ENCODE results near the gene ESPNL.
"Not testable (repeated sequence)": the region's sequence is repeated elsewhere in the genome, so short reads cannot be mapped to it uniquely, and the experiment has no call there.

ESPNL gene, protein sequence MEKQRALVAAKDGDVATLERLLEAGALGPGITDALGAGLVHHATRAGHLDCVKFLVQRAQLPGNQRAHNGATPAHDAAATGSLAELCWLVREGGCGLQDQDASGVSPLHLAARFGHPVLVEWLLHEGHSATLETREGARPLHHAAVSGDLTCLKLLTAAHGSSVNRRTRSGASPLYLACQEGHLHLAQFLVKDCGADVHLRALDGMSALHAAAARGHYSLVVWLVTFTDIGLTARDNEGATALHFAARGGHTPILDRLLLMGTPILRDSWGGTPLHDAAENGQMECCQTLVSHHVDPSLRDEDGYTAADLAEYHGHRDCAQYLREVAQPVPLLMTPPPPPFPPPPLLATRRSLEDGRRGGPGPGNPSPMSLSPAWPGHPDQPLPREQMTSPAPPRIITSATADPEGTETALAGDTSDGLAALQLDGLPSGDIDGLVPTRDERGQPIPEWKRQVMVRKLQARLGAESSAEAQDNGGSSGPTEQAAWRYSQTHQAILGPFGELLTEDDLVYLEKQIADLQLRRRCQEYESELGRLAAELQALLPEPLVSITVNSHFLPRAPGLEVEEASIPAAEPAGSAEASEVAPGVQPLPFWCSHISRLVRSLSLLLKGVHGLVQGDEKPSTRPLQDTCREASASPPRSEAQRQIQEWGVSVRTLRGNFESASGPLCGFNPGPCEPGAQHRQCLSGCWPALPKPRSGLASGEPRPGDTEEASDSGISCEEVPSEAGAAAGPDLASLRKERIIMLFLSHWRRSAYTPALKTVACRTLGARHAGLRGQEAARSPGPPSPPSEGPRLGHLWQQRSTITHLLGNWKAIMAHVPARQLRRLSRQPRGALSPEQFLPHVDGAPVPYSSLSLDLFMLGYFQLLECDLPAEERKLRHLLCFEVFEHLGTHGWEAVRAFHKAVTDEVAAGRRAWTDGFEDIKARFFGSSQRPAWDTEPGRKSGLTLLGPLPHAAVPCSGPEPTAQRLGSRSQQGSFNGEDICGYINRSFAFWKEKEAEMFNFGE

DNA sequence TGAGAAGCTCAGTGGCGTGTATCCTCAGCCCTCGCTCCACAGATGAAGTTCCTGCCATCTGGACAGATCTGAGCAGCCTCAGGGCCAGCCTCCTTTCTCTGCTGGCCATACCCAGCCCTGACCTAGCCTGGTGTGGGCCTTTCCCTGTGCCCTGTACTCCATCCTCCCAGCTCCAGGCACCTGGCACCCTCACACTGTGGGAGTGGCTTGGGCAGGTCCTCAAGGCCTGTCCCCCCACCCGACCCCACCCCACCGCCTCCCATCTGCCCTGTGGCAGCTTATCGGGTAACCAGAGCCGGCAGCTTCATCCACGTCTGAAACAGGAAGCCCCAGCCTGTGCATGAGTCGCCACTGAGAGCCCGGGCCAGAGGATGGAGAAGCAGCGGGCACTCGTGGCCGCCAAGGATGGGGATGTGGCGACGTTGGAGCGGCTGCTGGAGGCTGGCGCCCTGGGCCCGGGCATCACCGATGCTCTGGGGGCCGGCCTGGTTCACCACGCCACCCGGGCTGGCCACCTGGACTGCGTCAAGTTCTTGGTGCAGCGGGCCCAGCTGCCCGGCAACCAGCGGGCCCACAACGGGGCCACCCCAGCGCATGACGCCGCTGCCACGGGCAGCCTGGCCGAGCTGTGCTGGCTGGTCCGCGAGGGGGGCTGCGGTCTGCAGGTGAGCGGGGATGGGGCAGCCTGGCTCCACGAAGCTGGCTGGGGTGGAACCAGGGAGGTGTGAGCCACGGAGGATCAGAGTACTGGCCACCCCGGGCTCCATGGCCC is at the start of gene ESPNL:
TSS of gene ESPNL (plus strand) at position 292 of the 772 bp plus-strand sequence. CDS start at position 372, 80 bp downstream.
- no peak for DNase-seq (ENCODE audit: low read depth in 2 of 2)

DNA sequence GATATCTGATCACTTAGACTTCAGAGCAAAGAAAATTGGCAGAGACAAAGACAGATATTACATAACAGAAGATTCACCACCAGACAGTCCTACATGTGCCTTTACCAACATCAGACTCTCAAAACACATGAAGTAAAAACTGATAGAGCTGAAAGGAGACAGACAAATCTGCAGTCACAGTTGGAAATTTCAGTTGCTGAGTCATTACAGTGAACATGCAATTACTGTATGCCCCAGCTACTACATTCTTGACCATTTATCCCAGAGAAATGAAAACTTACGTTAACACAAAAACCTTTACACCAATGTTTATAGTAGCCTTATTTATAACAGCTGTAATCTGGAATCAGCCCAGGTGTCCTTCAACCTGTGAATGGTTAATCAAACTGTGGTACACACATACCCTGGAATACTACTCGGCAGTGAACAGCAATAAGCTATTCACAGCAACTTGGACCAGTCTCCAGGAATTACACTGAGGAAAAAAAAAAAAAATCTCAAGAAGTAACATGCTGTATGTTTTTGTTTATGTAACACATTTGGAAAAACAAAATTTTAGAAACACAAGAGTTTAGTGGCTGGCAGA is 46.9 kb upstream of the ESPNL start:
- DNase-seq (ENCODE audit: low read depth in 2 of 2): no peak

DNA sequence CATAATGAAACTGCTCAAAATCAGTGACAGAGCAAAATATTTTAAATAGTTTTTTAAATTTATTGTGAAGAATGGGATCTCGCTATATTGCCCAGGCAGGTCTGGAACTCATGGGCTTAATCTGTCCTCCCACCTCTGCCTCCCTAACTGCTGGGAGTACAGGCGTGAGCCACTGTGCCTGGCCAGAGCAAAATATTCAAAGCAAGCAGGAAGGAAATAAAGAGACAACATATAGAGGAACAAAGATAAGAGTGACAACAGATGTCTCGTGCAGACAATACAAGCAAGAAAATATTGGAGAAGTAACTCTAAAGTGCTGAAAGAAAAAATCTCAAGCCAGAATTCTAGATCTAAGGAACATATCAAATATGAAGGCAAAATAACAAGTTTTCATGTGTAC is 44.3 kb upstream of the ESPNL start:
- DNase-seq (ENCODE audit: low read depth in 2 of 2): no peak

DNA sequence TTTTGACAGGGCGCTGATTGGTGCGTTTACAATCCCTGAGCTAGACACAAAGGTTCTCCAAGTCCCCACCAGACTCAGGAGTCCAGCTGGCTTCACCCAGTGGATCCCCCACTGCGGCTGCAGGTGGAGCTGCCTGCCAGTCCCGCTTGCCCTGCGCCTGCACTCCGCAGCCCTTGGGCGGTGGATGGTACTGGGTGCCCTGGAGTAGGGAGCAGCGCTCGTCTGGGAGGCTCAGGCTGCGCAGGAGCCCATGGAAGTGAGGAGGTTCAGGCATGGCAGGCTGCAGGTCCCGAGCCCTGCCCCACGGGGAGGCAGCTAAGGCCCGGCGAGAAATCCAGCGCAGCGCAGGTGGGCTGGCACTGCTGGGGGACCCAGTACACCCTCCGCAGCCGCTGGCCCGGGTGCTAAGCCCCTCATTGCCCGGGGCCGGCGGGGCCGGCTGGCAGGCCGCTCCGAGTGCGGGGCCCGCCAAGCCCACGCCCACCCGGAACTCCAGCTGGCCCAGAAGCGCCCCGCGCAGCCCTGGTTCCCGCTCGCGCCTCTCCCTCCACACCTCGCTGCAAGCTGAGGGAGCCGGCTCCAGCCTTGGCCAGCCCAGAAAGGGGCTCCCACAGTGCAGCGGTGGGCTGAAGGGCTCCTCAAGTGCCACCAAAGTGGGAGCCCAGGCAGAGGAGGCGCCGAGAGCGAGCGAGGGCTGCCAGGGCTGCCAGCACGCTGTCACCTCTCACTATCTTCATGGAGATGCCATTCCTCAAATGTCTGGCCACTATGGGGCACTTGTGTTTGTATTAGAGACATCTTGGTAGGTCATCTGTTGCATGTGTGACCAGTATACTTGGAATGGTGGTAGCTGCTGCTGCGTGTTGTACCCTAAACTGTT is 42.2 kb upstream of the ESPNL start:
- DNase-seq (ENCODE audit: low read depth in 2 of 2): not testable (repeated sequence)

DNA sequence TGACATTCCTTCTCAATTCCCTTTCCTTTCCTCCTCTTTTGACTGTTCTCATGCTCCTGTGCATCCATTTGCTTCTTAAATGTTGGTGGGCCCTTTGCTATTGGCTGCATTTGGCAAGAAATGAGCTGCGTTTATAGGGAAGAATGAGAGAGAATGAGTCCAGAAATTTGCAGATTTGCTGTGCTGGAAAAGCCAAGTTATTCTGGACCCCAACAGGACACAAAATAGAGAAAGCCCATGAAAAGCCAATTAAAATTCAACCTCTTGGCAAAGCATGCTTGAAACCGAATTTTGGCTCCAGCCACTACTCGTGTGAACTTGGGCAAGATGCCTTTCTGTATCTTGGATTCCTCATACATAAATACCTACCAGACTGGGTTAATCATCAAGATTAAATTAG is 40.6 kb upstream of the ESPNL start:
- DNase-seq (ENCODE audit: low read depth in 2 of 2): no peak

DNA sequence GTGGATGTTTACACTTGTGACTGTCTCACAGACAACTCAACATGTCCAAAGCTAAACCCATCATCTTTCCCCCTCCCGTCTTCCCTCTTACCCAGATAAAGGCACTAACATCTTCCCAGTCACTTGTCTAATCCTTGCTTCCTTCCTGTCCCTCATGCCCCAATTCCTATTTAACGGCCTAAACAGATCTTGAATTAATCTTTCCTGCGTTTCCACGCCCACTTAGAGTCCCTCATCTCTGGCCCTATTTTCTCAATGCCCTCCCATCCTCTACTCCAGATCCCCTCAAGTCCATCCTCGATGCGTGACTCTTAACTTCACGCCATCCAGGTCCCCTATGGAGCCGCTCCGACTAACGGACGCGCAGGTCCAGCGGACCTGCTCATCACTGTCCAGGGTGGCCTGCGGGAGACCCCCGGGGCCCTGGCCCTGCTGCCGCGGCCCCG is 40.0 kb upstream of the ESPNL start:
- DNase-seq (ENCODE audit: low read depth in 2 of 2): no peak

DNA sequence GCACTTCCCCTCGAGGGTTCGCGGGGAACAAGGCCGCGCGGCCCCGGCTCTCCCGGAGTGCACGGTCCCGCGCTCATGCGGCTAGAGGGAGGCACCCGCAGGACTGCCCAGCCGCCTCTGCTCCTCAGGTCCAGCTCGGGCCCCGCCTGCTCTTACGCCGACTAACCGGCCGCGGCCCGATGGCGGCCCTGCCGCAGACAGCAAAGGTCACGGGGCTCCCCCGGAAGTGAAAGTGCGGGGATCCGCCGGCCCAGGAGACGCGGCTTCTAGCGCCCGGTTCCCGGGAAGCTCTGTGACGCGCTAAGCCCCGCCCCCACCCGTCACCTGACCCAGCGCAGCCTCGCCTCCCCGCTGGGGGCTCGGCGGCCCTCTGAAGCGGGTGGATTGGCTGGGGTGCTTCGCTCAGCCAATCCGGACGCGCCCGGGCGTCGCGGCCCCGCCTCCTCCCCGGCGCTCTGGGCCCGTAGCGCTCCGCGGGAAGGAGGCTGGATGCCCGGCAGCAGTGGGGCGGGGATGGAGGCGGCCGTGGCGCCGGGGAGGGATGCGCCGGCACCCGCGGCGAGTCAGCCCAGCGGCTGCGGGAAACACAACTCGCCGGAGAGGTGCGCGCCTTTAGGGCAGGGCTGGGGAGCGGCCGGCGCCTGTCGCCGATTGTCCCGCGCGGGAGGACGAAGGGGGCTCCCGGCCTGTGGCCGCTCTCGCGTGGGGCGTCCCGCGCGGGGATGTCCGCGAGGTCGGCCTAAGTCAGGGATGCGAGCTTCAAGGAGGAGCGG is 39.4 kb upstream of the ESPNL start, which contains the start of gene SCLY:
TSS of gene SCLY (plus strand) at position 460 of the 773 bp plus-strand sequence. CDS start at position 514, 54 bp downstream.
- peak; percentile 90 to 97 for DNase-seq (ENCODE audit: low read depth in 2 of 2)

DNA sequence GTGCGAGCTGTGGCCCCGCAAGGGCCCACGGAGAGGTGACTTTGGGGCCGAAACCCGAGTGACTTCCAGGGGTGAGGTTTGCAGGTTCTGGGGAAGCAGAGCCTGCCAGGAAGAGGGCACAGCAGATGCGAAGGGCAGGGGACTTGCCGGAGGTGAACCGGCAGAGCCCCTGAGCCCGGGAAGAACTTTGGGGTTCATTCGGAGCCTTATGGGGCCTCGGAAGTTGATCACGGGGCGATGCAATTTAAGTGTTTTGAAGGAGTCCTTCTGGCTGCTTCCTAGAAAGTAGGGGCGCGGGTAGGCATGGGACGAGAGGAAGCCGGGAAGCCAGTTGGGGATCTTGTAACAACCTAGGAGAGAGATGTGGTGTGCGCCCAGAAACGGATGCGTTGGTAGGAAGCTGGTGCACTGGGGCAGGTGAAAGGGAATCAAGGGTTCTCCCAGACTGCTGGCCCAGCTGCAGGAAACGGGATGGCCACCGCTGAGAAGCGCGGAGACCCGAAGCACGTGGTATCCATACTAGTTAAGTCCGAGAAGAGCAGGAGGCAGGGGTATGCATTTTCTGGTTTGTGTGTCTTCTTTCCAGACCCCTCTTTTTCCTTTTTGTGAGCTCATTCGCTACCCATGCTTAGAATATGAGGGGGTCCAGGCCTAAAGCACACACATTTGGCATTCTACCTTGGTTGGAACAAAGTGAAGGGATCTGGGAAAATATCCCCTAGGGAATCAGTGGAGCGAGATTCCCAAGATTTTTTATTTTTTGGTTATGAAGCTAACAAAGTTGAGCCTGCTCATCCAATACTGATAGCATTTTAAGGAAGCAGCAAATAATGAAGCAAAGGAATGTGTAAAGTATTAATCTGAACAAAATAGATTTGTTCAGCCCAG is 38.6 kb upstream of the ESPNL start:
- peak; percentile 14 to 18 for DNase-seq (ENCODE audit: low read depth in 2 of 2)

DNA sequence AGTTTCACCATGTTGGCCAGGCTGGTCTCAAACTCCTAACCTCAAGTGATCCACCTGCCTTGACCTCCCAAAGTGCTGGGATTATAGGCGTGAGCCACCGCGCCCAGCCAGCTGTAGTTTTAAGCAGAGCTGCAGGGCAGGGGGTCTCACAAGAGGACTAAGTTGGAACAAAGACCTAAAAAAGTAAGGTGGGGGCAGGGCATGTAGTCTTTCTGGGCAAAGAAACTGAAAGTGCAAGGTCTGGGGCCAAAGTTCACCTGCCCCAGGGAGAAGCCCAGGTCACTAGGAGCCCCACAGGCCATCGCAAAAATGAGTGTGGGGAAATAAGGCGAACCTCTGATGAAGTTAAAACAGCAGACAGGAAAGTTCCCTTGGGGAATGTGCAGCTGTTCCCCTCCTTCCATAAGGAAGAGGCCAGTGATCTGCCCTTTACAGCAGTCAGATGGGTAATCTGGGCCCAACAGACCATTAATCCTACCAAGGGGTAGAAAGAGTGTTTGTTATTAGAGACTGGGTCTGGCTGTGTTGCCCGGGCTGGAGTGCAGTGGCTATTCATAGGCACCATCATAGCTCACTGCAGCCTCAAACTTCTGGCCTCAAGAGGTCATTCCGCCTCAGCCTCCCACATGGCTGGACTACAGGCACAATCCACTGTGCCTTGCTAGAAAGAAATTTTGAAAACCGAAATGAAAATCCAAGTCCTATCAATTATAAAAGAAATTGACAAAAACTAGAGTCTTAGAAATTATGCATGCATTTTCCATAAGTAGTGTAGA is 36.5 kb upstream of the ESPNL start:
- no peak for DNase-seq (ENCODE audit: low read depth in 2 of 2)

DNA sequence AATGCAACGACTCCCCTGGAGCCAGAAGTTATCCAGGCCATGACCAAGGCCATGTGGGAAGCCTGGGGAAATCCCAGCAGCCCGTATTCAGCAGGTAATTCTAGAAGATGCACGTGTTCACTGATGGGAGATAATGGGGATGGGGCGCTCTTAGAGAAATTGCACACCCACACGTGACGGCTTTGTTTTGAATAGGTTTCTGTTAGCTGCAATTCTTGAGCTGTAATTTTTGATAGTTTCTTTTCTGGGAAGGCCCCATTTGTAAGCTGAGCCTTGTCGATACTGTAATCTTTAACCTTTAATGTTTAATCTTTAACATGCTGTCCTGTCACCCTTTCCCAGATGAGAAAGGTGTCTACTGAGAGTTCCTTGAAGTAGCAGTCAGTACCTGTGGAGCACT is 35.8 kb upstream of the ESPNL start:
- no peak for DNase-seq (ENCODE audit: low read depth in 2 of 2)

DNA sequence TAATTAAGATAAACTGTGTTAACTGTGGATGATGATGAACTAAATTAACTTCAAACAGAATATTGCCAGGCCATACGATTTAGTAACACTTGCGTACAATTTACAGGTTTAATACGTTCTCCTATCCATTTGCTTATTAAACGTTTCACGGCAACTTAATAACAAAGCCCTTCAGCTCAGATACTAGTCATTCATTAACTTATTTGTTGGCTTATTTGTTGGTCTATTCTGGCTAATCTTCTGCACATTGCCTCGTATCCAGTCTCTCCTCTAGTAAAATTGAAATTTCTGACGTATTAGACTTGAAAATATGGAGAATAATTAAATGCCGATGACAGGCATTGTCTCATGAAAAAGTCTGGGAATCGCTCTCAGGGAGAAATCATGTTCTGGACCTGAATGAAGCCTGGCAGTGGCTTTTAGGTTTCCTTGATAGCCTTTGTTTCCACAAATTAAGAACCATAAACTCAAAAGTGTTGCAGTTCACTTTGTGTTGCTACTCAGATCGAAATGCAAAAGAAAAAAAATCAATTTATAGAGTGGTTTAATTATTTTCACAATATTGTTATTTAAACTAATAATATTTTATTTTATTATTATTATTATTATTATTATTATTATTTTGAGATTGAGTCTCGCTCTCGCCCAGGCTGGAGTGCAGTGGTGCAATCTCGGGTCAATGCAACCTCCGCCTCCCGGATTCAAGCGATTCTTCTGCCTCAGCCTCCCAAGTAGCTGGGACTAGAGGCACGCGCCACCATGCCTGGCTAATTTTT is 34.9 kb upstream of the ESPNL start:
- DNase-seq (ENCODE audit: low read depth in 2 of 2): no peak

DNA sequence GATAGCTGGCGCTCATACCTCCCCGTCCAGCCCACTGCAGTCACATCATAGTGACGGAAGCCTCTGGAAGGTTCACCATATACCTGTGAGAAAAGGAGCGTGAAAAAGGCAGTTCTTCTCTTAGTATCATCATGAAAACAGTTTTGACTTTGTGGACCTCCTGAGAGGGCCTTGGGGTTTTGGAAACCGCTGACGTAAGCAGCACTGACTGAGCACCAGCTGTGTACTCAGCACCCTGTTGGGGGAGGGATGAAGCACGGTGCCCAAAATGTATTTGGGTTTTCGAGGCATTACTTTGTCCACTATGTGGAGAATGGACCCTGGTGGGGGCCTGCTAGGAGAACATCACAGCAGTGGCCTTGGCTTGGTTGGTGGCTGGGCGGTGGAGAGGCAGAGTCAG is 33.9 kb upstream of the ESPNL start:
- no peak for DNase-seq (ENCODE audit: low read depth in 2 of 2)

DNA sequence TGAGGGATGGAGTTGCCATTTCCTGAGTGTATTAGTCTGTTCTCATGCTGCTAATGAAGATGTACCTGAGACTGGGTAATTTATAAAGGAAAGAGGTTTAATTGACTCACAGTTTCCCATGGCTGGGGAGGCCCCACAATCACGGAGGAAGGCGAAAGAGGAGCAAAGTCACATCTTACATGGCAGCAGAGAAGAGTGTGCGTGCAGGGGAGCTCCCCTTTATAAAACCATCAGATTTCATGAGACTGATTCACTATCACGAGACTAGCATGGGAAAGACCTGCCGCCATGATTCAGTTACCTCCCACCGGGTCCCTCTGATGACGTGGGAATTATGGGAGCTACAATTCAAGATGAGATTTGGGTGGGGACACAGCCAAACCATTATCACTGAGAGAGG is 33.4 kb upstream of the ESPNL start:
- peak; percentile 27 to 37 for DNase-seq (ENCODE audit: low read depth in 2 of 2)

DNA sequence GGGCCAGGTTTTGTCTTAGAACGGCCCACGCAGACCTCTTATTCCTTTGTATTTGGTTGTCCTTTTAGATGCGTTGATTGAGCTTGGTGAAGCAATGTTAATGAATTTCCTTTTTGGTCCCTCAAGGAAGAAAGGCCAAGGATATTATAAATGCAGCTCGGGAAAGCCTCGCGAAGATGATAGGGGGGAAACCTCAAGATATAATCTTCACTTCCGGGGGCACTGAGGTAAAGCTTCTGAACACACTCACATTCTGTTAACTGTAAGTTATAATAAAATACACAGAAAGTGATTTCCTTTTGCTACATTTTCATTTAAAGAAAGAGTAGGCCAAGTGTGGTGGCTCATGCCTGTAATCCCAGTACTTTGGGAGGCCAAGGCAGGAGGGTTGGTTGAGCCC is 32.2 kb upstream of the ESPNL start:
- no peak for DNase-seq (ENCODE audit: low read depth in 2 of 2)

DNA sequence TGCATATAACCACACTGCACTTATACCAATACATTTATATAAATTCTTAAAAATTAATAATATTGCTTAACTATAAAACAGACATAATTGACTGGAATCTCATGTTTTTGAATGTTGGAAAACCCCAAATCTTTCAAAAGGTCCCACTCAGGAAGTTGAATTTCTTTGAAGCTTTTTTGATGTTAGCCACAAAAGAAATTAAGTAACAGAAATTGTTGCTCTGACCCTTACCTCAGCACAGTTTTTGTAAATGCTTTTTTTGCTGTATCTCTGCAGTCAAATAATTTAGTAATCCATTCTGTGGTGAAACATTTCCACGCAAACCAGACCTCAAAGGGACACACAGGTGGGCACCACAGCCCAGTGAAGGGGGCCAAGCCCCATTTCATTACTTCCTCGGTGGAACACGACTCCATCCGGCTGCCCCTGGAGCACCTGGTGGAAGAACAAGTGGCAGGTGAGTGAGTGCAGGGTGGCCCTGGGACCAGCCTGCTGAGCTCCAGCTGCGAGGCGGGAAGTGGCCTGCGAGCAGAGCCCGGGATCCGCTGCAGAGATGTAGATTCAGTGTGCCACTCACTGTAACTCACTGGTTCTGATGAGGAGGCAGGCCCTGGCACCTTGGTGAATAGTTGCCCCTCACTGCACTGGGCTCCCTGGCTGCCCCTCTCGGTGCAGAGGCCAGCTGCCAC is 31.0 kb upstream of the ESPNL start:
- no peak for DNase-seq (ENCODE audit: low read depth in 2 of 2)

DNA sequence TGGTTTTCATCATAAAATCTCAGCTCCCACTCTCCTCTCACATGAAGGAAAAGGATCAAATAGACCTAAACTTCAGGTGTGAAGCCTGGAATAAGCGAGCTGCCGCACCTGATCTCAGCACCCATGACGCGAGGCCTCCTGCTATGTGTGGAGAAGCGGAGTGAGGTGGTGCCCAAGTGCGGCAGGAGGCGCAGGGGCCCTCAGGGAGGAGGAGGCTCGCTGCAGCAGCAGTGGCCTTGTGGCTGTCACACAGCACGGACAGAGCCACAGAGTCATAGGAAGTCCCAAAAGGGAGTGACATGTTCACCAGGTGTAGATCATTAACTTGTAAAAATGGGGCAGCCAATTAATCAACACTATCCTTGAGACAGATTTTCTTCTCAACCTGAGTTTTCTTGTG is 30.3 kb upstream of the ESPNL start:
- no peak for DNase-seq (ENCODE audit: low read depth in 2 of 2)

All from activated CD4-positive, alpha-beta T cell treated with anti-CD3 and anti-CD28 coated beads for 24 hours (primary cell).